ENCODE measurements around the gene CD320. TPM values are rescaled to one million over a fixed set of nuclear protein-coding genes. Genes with fewer than 3 reads are reported as not detected.
"Not testable (repeated sequence)": the region's sequence is repeated elsewhere in the genome, so short reads cannot be mapped to it uniquely, and the experiment has no call there.

CD320 gene
- total RNA-seq, 4 donors from 2014 or later, result 11.8 to 41.0 (median 22.3) TPM

GRCh38 chr19:8302734-8303133 is 5.4 kb downstream of the CD320 start:
- 69% methylated on average over 7 of the region's 7 CpGs for WGBS
- no peaks in the 10 kb centered on the region for H3K27me3 ChIP-seq
- no peak overlapping the region for H3K27ac ChIP-seq
- TF ChIP-seq POLR2A (IDR thresholded peaks at IDR 0.05) (no peak), POLR2AphosphoS5 (IDR thresholded peaks at IDR 0.05) (no peak), CTCF (IDR thresholded peaks at IDR 0.05) (no peak), EP300 (IDR thresholded peaks at IDR 0.05) (no peak)
- H3K9me3 ChIP-seq, result no peaks in the 10 kb centered on the region
- H3K36me3 ChIP-seq, result no peaks in the 10 kb centered on the region
- peaks cover 20% of the 10 kb centered on the region for H3K4me1 ChIP-seq
- no peak overlapping the region for H3K4me3 ChIP-seq
- DNase-seq (ENCODE audit: low spot score in 2 of 2), result peak; percentile 56 to 64

GRCh38 chr19:8302357-8302691 is 5.8 kb downstream of the CD320 start:
- H3K27me3 ChIP-seq, result no peaks in the 10 kb centered on the region
- no peaks in the 10 kb centered on the region for H3K9me3 ChIP-seq
- H3K27ac ChIP-seq, result no peak overlapping the region
- peaks cover 15% of the 10 kb centered on the region for H3K4me1 ChIP-seq
- TF ChIP-seq CTCF (IDR thresholded peaks at IDR 0.05) (no peak), POLR2A (IDR thresholded peaks at IDR 0.05) (no peak)
- peak in 1 of 2 donors; percentile 79 for DNase-seq (ENCODE audit: low spot score in 2 of 2)
- 61% methylated on average over 11 of the region's 11 CpGs for WGBS
- H3K36me3 ChIP-seq, result no peaks in the 10 kb centered on the region
- H3K4me3 ChIP-seq, result no peak overlapping the region

- not testable (repeated sequence) for H3K36me3 ChIP-seq; H3K4me1 ChIP-seq; H3K27me3 ChIP-seq; H3K27ac ChIP-seq; H3K9me3 ChIP-seq; DNase-seq (ENCODE audit: low spot score in 2 of 2); H3K4me3 ChIP-seq
- no CpG with 5 or more reads among the region's 9 CpGs for WGBS
Measured at GRCh38 chr19:8291337-8291736, 16.8 kb downstream of the CD320 start.

GRCh38 chr19:8276508-8276907 is 31.6 kb downstream of the CD320 start:
- H3K9me3 ChIP-seq; DNase-seq (ENCODE audit: low spot score in 2 of 2); H3K4me3 ChIP-seq; H3K27me3 ChIP-seq; H3K4me1 ChIP-seq; H3K27ac ChIP-seq; H3K36me3 ChIP-seq: not testable (repeated sequence)
- no CpG with 5 or more reads among the region's 9 CpGs for WGBS

GRCh38 chr19:8269724-8270123 is 38.4 kb downstream of the CD320 start:
- H3K4me3 ChIP-seq, result no peak overlapping the region
- H3K27me3 ChIP-seq, result no peaks in the 10 kb centered on the region
- no peak for TF ChIP-seq CTCF (IDR thresholded peaks at IDR 0.05)
- no peak for TF ChIP-seq EP300 (IDR thresholded peaks at IDR 0.05)
- no peak for TF ChIP-seq POLR2AphosphoS5 (IDR thresholded peaks at IDR 0.05)
- TF ChIP-seq POLR2A (IDR thresholded peaks at IDR 0.05), result no peak
- no peaks in the 10 kb centered on the region for H3K36me3 ChIP-seq
- H3K27ac ChIP-seq, result no peak overlapping the region
- peaks cover 10% of the 10 kb centered on the region for H3K4me1 ChIP-seq
- DNase-seq (ENCODE audit: low spot score in 2 of 2), result no peak
- whole genome bisulfite sequencing, result 93% methylated on average over 3 of the region's 3 CpGs
- no peaks in the 10 kb centered on the region for H3K9me3 ChIP-seq

GRCh38 chr19:8265872-8266271 is 42.3 kb downstream of the CD320 start:
- WGBS, result 72% methylated on average over 3 of the region's 3 CpGs
- no peak overlapping the region for H3K4me3 ChIP-seq
- H3K9me3 ChIP-seq, result no peaks in the 10 kb centered on the region
- TF ChIP-seq POLR2A (IDR thresholded peaks at IDR 0.05) (no peak), POLR2AphosphoS5 (IDR thresholded peaks at IDR 0.05) (no peak), EP300 (IDR thresholded peaks at IDR 0.05) (no peak), CTCF (IDR thresholded peaks at IDR 0.05) (no peak)
- no peak overlapping the region for H3K27ac ChIP-seq
- H3K4me1 ChIP-seq, result peaks cover 10% of the 10 kb centered on the region
- DNase-seq (ENCODE audit: low spot score in 2 of 2), result no peak
- no peaks in the 10 kb centered on the region for H3K27me3 ChIP-seq
- H3K36me3 ChIP-seq, result peaks cover 15% of the 10 kb centered on the region

GRCh38 chr19:8264248-8264647 is 43.9 kb downstream of the CD320 start:
- H3K4me3 ChIP-seq, H3K9me3 ChIP-seq, H3K27me3 ChIP-seq, H3K4me1 ChIP-seq, H3K27ac ChIP-seq: not testable (repeated sequence)
- 94% methylated on average over 4 of the region's 4 CpGs for WGBS
- H3K36me3 ChIP-seq, result peaks cover 20% of the 10 kb centered on the region
- DNase-seq (ENCODE audit: low spot score in 2 of 2), result peak in 1 of 2 donors; percentile 45
